Activated T-cell treated with anti-CD3 and anti-CD28 coated beads, Interleukin-2, amount 50 U/mL, for 24 hours (primary cell): ENCODE data around the gene ATP8B4.

Source experiments
- DNase-seq: peaks from one replicate; pipeline ENCODE4 v3.0.0-alpha.2; 2020
- H3K27ac Mint-ChIP-seq: 2 replicates; pipeline ENCODE4 v1.8.0; 2020; ENCODE audit warnings: mild to moderate bottlenecking, mixed read lengths
- H3K27me3 Mint-ChIP-seq: 2 replicates; pipeline ENCODE4 v1.8.0; 2020; ENCODE audit warnings: mixed read lengths
- H3K36me3 Mint-ChIP-seq: 2 replicates; pipeline ENCODE4 v1.8.0; 2020; ENCODE audit warnings: low read depth, mixed read lengths
- H3K4me1 Mint-ChIP-seq: 2 replicates; pipeline ENCODE4 v1.8.0; 2020; ENCODE audit warnings: low read depth, mixed read lengths
- H3K4me3 Mint-ChIP-seq: 2 replicates; pipeline ENCODE4 v1.8.0; 2020; ENCODE audit warnings: mild to moderate bottlenecking, moderate library complexity, mixed read lengths
- H3K9me3 Mint-ChIP-seq: 2 replicates; pipeline ENCODE4 v1.8.0; 2020; ENCODE audit warnings: mixed read lengths

The ATP8B4 gene

GRCh38 chr15:49915822-49916221 lies 203.2 kb downstream of the ATP8B4 start:
- no peaks in the 10 kb centered on the region for H3K4me1 Mint-ChIP-seq
- DNase-seq = no peak
- no peaks in the 10 kb centered on the region for H3K27me3 Mint-ChIP-seq
- no peaks in the 10 kb centered on the region for H3K36me3 Mint-ChIP-seq
- H3K27ac Mint-ChIP-seq = no peak overlapping the region
- no peak overlapping the region for H3K4me3 Mint-ChIP-seq
- peaks cover 4% of the 10 kb centered on the region for H3K9me3 Mint-ChIP-seq

GRCh38 chr15:49908933-49909295 lies 210.1 kb downstream of the ATP8B4 start:
- H3K4me1 Mint-ChIP-seq = no peaks in the 10 kb centered on the region
- H3K36me3 Mint-ChIP-seq = no peaks in the 10 kb centered on the region
- no peak for DNase-seq
- H3K9me3 Mint-ChIP-seq = peaks cover 7% of the 10 kb centered on the region
- H3K4me3 Mint-ChIP-seq = no peak overlapping the region
- peaks cover 7% of the 10 kb centered on the region for H3K27me3 Mint-ChIP-seq
- H3K27ac Mint-ChIP-seq = no peak overlapping the region

- H3K36me3 Mint-ChIP-seq = no peaks in the 10 kb centered on the region
- H3K27ac Mint-ChIP-seq = no peak overlapping the region
- H3K9me3 Mint-ChIP-seq = peaks cover 7% of the 10 kb centered on the region
- no peak for DNase-seq
- no peaks in the 10 kb centered on the region for H3K4me1 Mint-ChIP-seq
- peaks cover 9% of the 10 kb centered on the region for H3K27me3 Mint-ChIP-seq
- H3K4me3 Mint-ChIP-seq = no peak overlapping the region
These were observed 210.6 kb downstream of the ATP8B4 start for GRCh38 chr15:49908236-49908932.

GRCh38 chr15:49906966-49907365 lies 212.1 kb downstream of the ATP8B4 start:
- no peak overlapping the region for H3K4me3 Mint-ChIP-seq
- peaks cover 9% of the 10 kb centered on the region for H3K27me3 Mint-ChIP-seq
- no peak for DNase-seq
- H3K36me3 Mint-ChIP-seq = no peaks in the 10 kb centered on the region
- H3K27ac Mint-ChIP-seq = no peak overlapping the region
- no peaks in the 10 kb centered on the region for H3K4me1 Mint-ChIP-seq
- H3K9me3 Mint-ChIP-seq = peaks cover 7% of the 10 kb centered on the region

GRCh38 chr15:49905221-49905620 lies 213.8 kb downstream of the ATP8B4 start:
- Mint-ChIP-seq H3K27me3 (peaks cover 9% of the 10 kb centered on the region), H3K27ac (no peak overlapping the region), H3K9me3 (peaks cover 5% of the 10 kb centered on the region), H3K4me3 (no peak overlapping the region), H3K4me1 (no peaks in the 10 kb centered on the region), H3K36me3 (no peaks in the 10 kb centered on the region)
- no peak for DNase-seq

- H3K9me3 Mint-ChIP-seq = no peaks in the 10 kb centered on the region
- H3K36me3 Mint-ChIP-seq = no peaks in the 10 kb centered on the region
These were observed 214.7 kb downstream of the ATP8B4 start for GRCh38 chr15:49904296-49904695.

GRCh38 chr15:49902685-49903501 lies 216.1 kb downstream of the ATP8B4 start:
- Mint-ChIP-seq H3K9me3 (no peaks in the 10 kb centered on the region), H3K4me3 (no peak overlapping the region), H3K4me1 (no peaks in the 10 kb centered on the region), H3K27ac (no peak overlapping the region), H3K27me3 (peaks cover 6% of the 10 kb centered on the region), H3K36me3 (no peaks in the 10 kb centered on the region)
- DNase-seq = no peak

More at GRCh38 chr15:49904296-49904695, 214.7 kb downstream of the ATP8B4 start:
- no peak for DNase-seq
- Mint-ChIP-seq H3K27me3 (peaks cover 9% of the 10 kb centered on the region), H3K4me3 (no peak overlapping the region), H3K27ac (no peak overlapping the region), H3K4me1 (no peaks in the 10 kb centered on the region)

GRCh38 chr15:49901996-49902684 lies 216.9 kb downstream of the ATP8B4 start:
- H3K27me3 Mint-ChIP-seq = peaks cover 6% of the 10 kb centered on the region
- no peaks in the 10 kb centered on the region for H3K36me3 Mint-ChIP-seq
- no peak for DNase-seq
- H3K27ac Mint-ChIP-seq = no peak overlapping the region
- H3K4me1 Mint-ChIP-seq = no peaks in the 10 kb centered on the region
- no peak overlapping the region for H3K4me3 Mint-ChIP-seq
- H3K9me3 Mint-ChIP-seq = no peaks in the 10 kb centered on the region

- Mint-ChIP-seq H3K9me3 (no peaks in the 10 kb centered on the region), H3K4me3 (no peak overlapping the region), H3K27ac (no peak overlapping the region), H3K36me3 (no peaks in the 10 kb centered on the region), H3K4me1 (no peaks in the 10 kb centered on the region), H3K27me3 (peaks cover 3% of the 10 kb centered on the region)
- no peak for DNase-seq
These were observed 217.7 kb downstream of the ATP8B4 start for GRCh38 chr15:49901321-49901720.

GRCh38 chr15:49900903-49901235 lies 218.2 kb downstream of the ATP8B4 start:
- H3K4me1 Mint-ChIP-seq = no peaks in the 10 kb centered on the region
- peaks cover 3% of the 10 kb centered on the region for H3K27me3 Mint-ChIP-seq
- no peaks in the 10 kb centered on the region for H3K36me3 Mint-ChIP-seq

GRCh38 chr15:49900006-49900902 lies 218.8 kb downstream of the ATP8B4 start:
- Mint-ChIP-seq H3K27ac (no peak overlapping the region), H3K4me1 (no peaks in the 10 kb centered on the region), H3K27me3 (peaks cover 3% of the 10 kb centered on the region), H3K4me3 (no peak overlapping the region), H3K36me3 (no peaks in the 10 kb centered on the region), H3K9me3 (no peaks in the 10 kb centered on the region)
- DNase-seq = no peak

More at GRCh38 chr15:49900903-49901235, 218.2 kb downstream of the ATP8B4 start:
- Mint-ChIP-seq H3K9me3 (no peaks in the 10 kb centered on the region), H3K27ac (no peak overlapping the region), H3K4me3 (no peak overlapping the region)
- no peak for DNase-seq

GRCh38 chr15:49898575-49899283 lies 220.3 kb downstream of the ATP8B4 start:
- Mint-ChIP-seq H3K4me3 (no peak overlapping the region), H3K27ac (no peak overlapping the region), H3K27me3 (peaks cover under 1% of the 10 kb centered on the region), H3K9me3 (no peaks in the 10 kb centered on the region), H3K4me1 (no peaks in the 10 kb centered on the region), H3K36me3 (no peaks in the 10 kb centered on the region)
- DNase-seq = no peak

- H3K4me1 Mint-ChIP-seq = no peaks in the 10 kb centered on the region
- no peak for DNase-seq
- no peak overlapping the region for H3K4me3 Mint-ChIP-seq
- H3K36me3 Mint-ChIP-seq = no peaks in the 10 kb centered on the region
- no peaks in the 10 kb centered on the region for H3K27me3 Mint-ChIP-seq
- H3K9me3 Mint-ChIP-seq = no peaks in the 10 kb centered on the region
- no peak overlapping the region for H3K27ac Mint-ChIP-seq
These were observed 220.9 kb downstream of the ATP8B4 start for GRCh38 chr15:49898097-49898496.
